ENCODE results near the gene GPR15LG. TPM values are rescaled to one million over a fixed set of nuclear protein-coding genes. Genes with fewer than 3 reads are reported as not detected.

Gene GPR15LG
- total RNA-seq, 1 experiment from 2014 or later = not detected

DNA sequence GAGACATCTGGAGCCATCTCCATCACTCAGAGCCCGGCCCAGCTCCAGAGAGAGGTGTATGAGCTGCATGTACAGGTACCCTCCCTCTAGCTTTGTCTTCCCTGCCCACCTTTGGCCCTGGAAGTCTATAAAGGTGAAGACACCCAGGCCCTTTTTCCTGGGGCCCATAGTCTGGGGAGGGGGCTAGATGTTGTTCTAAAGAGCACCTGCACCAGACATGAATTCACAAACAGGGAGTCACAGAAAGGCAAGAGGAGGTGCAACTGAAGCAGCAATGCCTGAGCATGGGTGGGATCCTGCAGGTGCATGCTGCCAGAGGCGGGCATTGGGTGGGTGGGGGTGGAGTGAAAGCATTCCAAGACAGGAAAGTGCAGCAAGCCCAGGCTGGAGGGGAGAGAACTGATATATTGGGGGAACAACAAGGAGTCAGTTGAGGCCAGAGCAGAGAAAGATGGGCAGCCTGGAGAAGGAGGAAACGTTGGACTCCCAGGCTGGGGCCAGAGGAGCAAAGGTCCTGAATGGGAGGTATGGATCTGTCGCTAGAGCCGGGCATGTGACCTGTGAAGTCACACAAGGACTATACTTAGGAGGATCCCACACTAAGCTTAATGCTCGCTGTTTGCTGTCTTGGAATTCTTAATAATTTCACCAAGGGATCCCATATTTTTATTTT is 32.4 kb downstream of the GPR15LG start:
- no peak for DNase-seq
- H3K4me3 ChIP-seq (ENCODE audit: insufficient read depth, low read depth, low read length) = no peak overlapping the region
- H3K36me3 ChIP-seq (replicated peaks; ENCODE audit: control insufficient read depth, insufficient read depth, low read length) = no peaks in the 10 kb centered on the region
- H3K27me3 ChIP-seq (ENCODE audit: control insufficient read depth, insufficient read depth, low read length) = no peaks in the 10 kb centered on the region

- Histone ChIP-seq H3K4me3 (ENCODE audit: insufficient read depth, low read depth, low read length) (no peak overlapping the region), H3K27me3 (ENCODE audit: control insufficient read depth, insufficient read depth, low read length) (no peaks in the 10 kb centered on the region), H3K36me3 (replicated peaks; ENCODE audit: control insufficient read depth, insufficient read depth, low read length) (no peaks in the 10 kb centered on the region)
- DNase-seq = no peak
These were observed 34.4 kb downstream of the GPR15LG start for GRCh38 chr10:84208023-84208422.

- no peaks in the 10 kb centered on the region for H3K27me3 ChIP-seq (ENCODE audit: control insufficient read depth, insufficient read depth, low read length)
- no peak overlapping the region for H3K4me3 ChIP-seq (ENCODE audit: insufficient read depth, low read depth, low read length)
- no peaks in the 10 kb centered on the region for H3K36me3 ChIP-seq (replicated peaks; ENCODE audit: control insufficient read depth, insufficient read depth, low read length)
- DNase-seq = no peak
These were observed 38.0 kb downstream of the GPR15LG start for GRCh38 chr10:84211566-84211965.

GRCh38 chr10:84212014-84212413 is 38.4 kb downstream of the GPR15LG start:
- no peaks in the 10 kb centered on the region for H3K27me3 ChIP-seq (ENCODE audit: control insufficient read depth, insufficient read depth, low read length)
- no peaks in the 10 kb centered on the region for H3K36me3 ChIP-seq (replicated peaks; ENCODE audit: control insufficient read depth, insufficient read depth, low read length)
- DNase-seq = no peak
- H3K4me3 ChIP-seq (ENCODE audit: insufficient read depth, low read depth, low read length) = no peak overlapping the region

- Histone ChIP-seq H3K36me3 (replicated peaks; ENCODE audit: control insufficient read depth, insufficient read depth, low read length) (no peaks in the 10 kb centered on the region), H3K27me3 (ENCODE audit: control insufficient read depth, insufficient read depth, low read length) (no peaks in the 10 kb centered on the region), H3K4me3 (ENCODE audit: insufficient read depth, low read depth, low read length) (no peak overlapping the region)
- no peak for DNase-seq
These were observed 39.5 kb downstream of the GPR15LG start for GRCh38 chr10:84213076-84213475.

DNA sequence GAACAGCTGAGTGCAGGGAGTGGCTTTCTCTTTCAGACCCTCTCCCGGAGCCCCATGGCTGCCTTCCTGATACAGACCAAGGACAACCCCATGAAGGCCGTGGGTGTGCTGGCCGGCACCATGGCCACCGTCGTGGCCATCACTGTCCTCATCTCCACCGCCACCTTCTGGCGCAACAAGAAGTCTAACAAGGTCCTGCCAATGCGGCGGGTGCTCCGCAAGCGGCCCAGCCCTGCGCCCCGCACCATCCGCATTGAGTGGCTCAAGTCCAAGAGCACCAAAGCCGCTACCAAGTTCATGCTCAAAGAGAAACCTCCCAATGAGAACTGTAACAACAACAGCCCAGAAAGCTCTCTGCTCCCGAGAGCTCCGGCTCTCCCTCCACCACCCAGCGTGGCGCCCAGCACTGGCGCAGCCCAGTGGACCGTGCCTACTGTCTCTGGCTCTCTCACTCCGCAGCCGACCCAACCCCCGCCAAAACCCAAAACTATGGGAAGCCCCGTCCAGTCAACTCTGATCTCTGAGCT is 40.5 kb downstream of the GPR15LG start:
- no peaks in the 10 kb centered on the region for H3K27me3 ChIP-seq (ENCODE audit: control insufficient read depth, insufficient read depth, low read length)
- no peak overlapping the region for H3K4me3 ChIP-seq (ENCODE audit: insufficient read depth, low read depth, low read length)
- peak; percentile 59 for DNase-seq
- H3K36me3 ChIP-seq (replicated peaks; ENCODE audit: control insufficient read depth, insufficient read depth, low read length) = no peaks in the 10 kb centered on the region

DNA sequence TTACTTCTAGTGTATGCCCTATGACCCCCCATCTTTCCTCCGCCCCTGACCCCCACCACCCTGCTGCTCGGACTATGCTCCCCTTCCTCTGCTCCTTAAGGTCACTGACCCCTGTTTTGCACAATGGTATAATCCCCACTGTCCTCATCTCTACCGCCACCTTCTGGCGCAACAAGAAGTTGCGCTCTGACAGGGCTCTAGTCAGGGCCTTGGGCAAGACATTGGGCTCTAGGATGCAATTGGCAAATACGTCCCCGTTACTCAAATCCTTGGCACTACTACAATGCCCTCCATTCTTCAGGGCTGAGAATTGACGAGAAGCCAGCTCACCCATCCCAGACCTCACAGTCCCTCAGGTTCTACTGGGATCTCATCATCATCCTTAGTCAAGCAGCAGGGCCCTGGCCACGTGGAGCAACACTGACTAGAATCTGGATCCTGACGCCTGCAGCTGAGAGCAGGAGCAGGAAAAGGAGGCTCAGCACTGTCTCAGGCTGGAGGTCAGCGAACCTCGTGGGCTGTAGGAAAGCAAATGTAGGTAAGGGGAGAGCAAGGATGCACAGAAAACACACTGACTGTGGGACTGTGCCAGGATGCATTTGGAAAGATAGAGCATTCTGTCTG is 41.1 kb downstream of the GPR15LG start:
- Histone ChIP-seq H3K4me3 (ENCODE audit: insufficient read depth, low read depth, low read length) (no peak overlapping the region), H3K27me3 (ENCODE audit: control insufficient read depth, insufficient read depth, low read length) (no peaks in the 10 kb centered on the region), H3K36me3 (replicated peaks; ENCODE audit: control insufficient read depth, insufficient read depth, low read length) (no peaks in the 10 kb centered on the region)
- peak; percentile 86 for DNase-seq

DNA sequence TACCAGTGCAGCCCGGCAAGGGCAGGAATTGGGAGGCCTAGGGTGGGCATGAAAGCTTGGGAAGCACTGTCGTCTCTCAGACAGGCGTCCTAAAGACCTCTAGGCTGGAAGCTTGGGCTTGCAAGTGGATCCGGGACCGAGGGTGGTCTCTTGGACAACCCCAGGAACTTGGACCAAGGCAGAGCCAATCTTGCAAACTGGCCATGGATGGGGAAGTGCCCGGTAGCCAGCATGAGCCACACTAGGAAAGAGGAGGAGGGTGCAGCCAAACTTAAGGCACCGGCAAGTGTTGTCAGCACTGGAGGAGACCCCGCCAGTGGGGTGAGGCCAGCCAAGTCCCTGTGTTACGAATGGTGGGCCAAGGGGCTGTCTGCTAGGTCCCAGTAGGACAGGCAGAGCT is 43.2 kb downstream of the GPR15LG start:
- Histone ChIP-seq H3K27me3 (ENCODE audit: control insufficient read depth, insufficient read depth, low read length) (no peaks in the 10 kb centered on the region), H3K36me3 (replicated peaks; ENCODE audit: control insufficient read depth, insufficient read depth, low read length) (no peaks in the 10 kb centered on the region), H3K4me3 (ENCODE audit: insufficient read depth, low read depth, low read length) (no peak overlapping the region)
- DNase-seq = no peak

DNA sequence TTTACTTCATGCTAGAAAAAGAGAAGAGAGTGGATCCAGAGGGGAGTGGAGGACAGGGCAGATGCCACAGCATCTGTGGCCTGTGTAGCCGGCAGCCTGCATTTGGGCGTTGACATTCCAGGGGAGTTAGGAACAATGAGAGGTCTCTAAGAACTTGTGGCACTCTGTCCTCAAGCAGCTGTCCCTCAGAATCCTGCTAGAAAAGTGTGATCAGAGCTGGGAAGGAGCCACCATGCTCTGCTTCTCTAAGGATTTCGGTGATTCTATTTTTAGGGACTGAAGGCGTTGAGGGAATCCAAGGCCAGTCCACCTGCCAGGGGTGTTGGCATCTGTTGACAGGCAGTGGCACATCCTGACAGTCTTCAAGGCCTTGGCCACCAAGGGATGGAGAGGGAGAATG is 44.1 kb downstream of the GPR15LG start:
- no peak for DNase-seq
- Histone ChIP-seq H3K36me3 (replicated peaks; ENCODE audit: control insufficient read depth, insufficient read depth, low read length) (no peaks in the 10 kb centered on the region), H3K4me3 (ENCODE audit: insufficient read depth, low read depth, low read length) (no peak overlapping the region), H3K27me3 (ENCODE audit: control insufficient read depth, insufficient read depth, low read length) (no peaks in the 10 kb centered on the region)

GRCh38 chr10:84221916-84222315 is 48.3 kb downstream of the GPR15LG start:
- no peak for DNase-seq
- Histone ChIP-seq H3K27me3 (ENCODE audit: control insufficient read depth, insufficient read depth, low read length) (no peaks in the 10 kb centered on the region; the same call in 1 of the 2 replicates), H3K4me3 (ENCODE audit: insufficient read depth, low read depth, low read length) (no peak overlapping the region), H3K36me3 (replicated peaks; ENCODE audit: control insufficient read depth, insufficient read depth, low read length) (no peaks in the 10 kb centered on the region)

- H3K27me3 ChIP-seq (ENCODE audit: control insufficient read depth, insufficient read depth, low read length) = no peaks in the 10 kb centered on the region; the same call in 1 of the 2 replicates
- no peaks in the 10 kb centered on the region for H3K36me3 ChIP-seq (replicated peaks; ENCODE audit: control insufficient read depth, insufficient read depth, low read length)
- H3K4me3 ChIP-seq (ENCODE audit: insufficient read depth, low read depth, low read length) = no peak overlapping the region
- DNase-seq = peak; percentile 83
These were observed 50.9 kb downstream of the GPR15LG start for GRCh38 chr10:84224411-84225028.

- Histone ChIP-seq H3K4me3 (ENCODE audit: insufficient read depth, low read depth, low read length) (no peak within 1 kb of the TSS), H3K36me3 (replicated peaks; ENCODE audit: control insufficient read depth, insufficient read depth, low read length) (no peaks in the 10 kb centered on the region), H3K27me3 (ENCODE audit: control insufficient read depth, insufficient read depth, low read length) (no peaks in the 10 kb centered on the region; the same call in 1 of the 2 replicates)
- DNase-seq = no peak
These were observed 52.0 kb downstream of the GPR15LG start, which contains the start of gene LRIT2 for GRCh38 chr10:84225427-84226173. LRIT2 (minus strand) TSS chr10:84225544; CDS start chr10:84225520, 24 bp downstream.

GRCh38 chr10:84226616-84227015 is 53.0 kb downstream of the GPR15LG start:
- H3K36me3 ChIP-seq (replicated peaks; ENCODE audit: control insufficient read depth, insufficient read depth, low read length) = no peaks in the 10 kb centered on the region
- H3K27me3 ChIP-seq (ENCODE audit: control insufficient read depth, insufficient read depth, low read length) = no peaks in the 10 kb centered on the region; the same call in 1 of the 2 replicates
- no peak overlapping the region for H3K4me3 ChIP-seq (ENCODE audit: insufficient read depth, low read depth, low read length)
- no peak for DNase-seq

DNA sequence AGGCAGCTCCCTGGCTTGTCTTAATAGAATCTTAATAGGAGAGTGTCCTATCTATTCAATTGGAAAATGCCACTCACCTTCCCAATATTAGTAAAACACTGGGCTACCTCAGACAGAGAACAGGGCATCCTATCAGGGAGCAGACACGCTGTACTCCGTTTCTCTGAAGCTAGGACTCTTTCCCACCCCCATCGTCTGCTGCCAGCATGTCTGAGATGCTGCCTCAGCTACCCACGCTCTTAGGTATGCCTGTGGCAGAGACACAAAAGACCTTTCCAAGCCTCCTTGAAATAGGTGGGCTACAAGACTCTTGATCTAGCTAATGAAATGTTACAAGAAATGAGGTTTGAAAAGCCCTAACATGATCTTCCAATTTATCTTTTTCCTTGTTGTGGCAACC is 54.2 kb downstream of the GPR15LG start:
- no peak for DNase-seq
- Histone ChIP-seq H3K27me3 (ENCODE audit: control insufficient read depth, insufficient read depth, low read length) (no peaks in the 10 kb centered on the region; the same call in 1 of the 2 replicates), H3K4me3 (ENCODE audit: insufficient read depth, low read depth, low read length) (no peak overlapping the region), H3K36me3 (replicated peaks; ENCODE audit: control insufficient read depth, insufficient read depth, low read length) (no peaks in the 10 kb centered on the region)

Measured in H7 (cell line).